SK-N-SH treated with all-trans-retinoic acid at 6 μM for 48 hours (cell line): Measurements from ENCODE around the gene ZSWIM6.

ENCODE experiments used
- ATAC-seq: fragments of 200-7000 bp; cut with Tn5 transposase; 3 replicates; pipeline ENCODE4 v1.9.1; 2020; ENCODE audit warnings: mild to moderate bottlenecking, moderate library complexity
- ARNTL ChIP-seq: fragments of 450-650 bp; formaldehyde crosslinking; IDR thresholded peaks from 2 replicates; pipeline ENCODE4 v1.5.0; 2020; ENCODE audit warnings: low read depth, mild to moderate bottlenecking, moderate library complexity, borderline replicate concordance
- BACH2 ChIP-seq: fragments of 250-450 bp; sonication (Bioruptor Pico); IDR thresholded peaks from 2 replicates; pipeline ENCODE4 v1.9.0; 2021; ENCODE audit warnings: mild to moderate bottlenecking, borderline replicate concordance
- CREB5 ChIP-seq: fragments of 250-450 bp; sonication (Bioruptor Pico); IDR thresholded peaks from 2 replicates; pipeline ENCODE4 v1.5.1; 2020; ENCODE audit warnings: low read depth, mild to moderate bottlenecking, moderate library complexity
- CSDC2 ChIP-seq: fragments of 250-450 bp; sonication (Bioruptor Pico); IDR thresholded peaks from 2 replicates; pipeline ENCODE4 v1.5.0; 2020; ENCODE audit warnings: mild to moderate bottlenecking, moderate library complexity
- CSRNP3 ChIP-seq: fragments of 250-450 bp; sonication (Bioruptor Pico); IDR thresholded peaks from 2 replicates; pipeline ENCODE4 v1.5.1; 2021; ENCODE audit warnings: mild to moderate bottlenecking, moderate library complexity
- ESRRG ChIP-seq: fragments of 250-450 bp; sonication (Bioruptor Pico); IDR thresholded peaks from 2 replicates; pipeline ENCODE4 v1.6.1; 2021; ENCODE audit warnings: mild to moderate bottlenecking
- GLIS3 ChIP-seq: fragments of 250-450 bp; sonication (Bioruptor Pico); IDR thresholded peaks from 2 replicates; pipeline ENCODE4 v1.5.0; 2020; ENCODE audit warnings: mild to moderate bottlenecking, moderate library complexity
- ISL1 ChIP-seq: fragments of 250-450 bp; sonication (Bioruptor Pico); IDR thresholded peaks from 2 replicates; pipeline ENCODE4 v2.1.2; 2022; ENCODE audit warnings: mild to moderate bottlenecking, moderate library complexity
- OSR1 ChIP-seq: fragments of 250-450 bp; sonication (Bioruptor Pico); IDR thresholded peaks from 2 replicates; pipeline ENCODE4 v1.8.0; 2022; ENCODE audit warnings: moderate library complexity, mild to moderate bottlenecking, inconsistent platforms
- POU6F1 ChIP-seq: fragments of 250-450 bp; sonication (Bioruptor Pico); IDR thresholded peaks from 2 replicates; pipeline ENCODE4 v1.8.0; 2021; ENCODE audit warnings: low read depth, mild to moderate bottlenecking, moderate library complexity, borderline replicate concordance
- PPARA ChIP-seq: fragments of 250-450 bp; sonication (Bioruptor Pico); IDR thresholded peaks from 2 replicates; pipeline ENCODE4 v1.5.0; 2020; ENCODE audit warnings: mild to moderate bottlenecking, borderline replicate concordance
- RARB ChIP-seq: fragments of 250-450 bp; sonication (Bioruptor Pico); IDR thresholded peaks from 2 replicates; pipeline ENCODE4 v1.8.0; 2021; ENCODE audit warnings: mild to moderate bottlenecking, moderate library complexity
- SNAI2 ChIP-seq: fragments of 250-450 bp; sonication (Bioruptor Pico); IDR thresholded peaks from 2 replicates; pipeline ENCODE4 v1.5.0; 2020; ENCODE audit warnings: mild to moderate bottlenecking, moderate library complexity
- TCF4 ChIP-seq: fragments of 250-450 bp; sonication (Bioruptor Pico); IDR thresholded peaks from 2 replicates; pipeline ENCODE4 v1.8.0; 2021; ENCODE audit warnings: mild to moderate bottlenecking, moderate library complexity, borderline replicate concordance
- TOX ChIP-seq: fragments of 250-450 bp; sonication (Bioruptor Pico); IDR thresholded peaks from 2 replicates; pipeline ENCODE4 v1.8.0; 2021; ENCODE audit warnings: mild to moderate bottlenecking, moderate library complexity, borderline replicate concordance
- TSHZ2 ChIP-seq: fragments of 250-450 bp; sonication (Bioruptor Pico); IDR thresholded peaks from 2 replicates; pipeline ENCODE4 v1.5.0; 2020; ENCODE audit warnings: mild to moderate bottlenecking, moderate library complexity
- ZC3H10 ChIP-seq: fragments of 250-450 bp; sonication (Bioruptor Pico); IDR thresholded peaks from 2 replicates; pipeline ENCODE4 v1.5.1; 2021; ENCODE audit warnings: mild to moderate bottlenecking, moderate library complexity
- ZFP30 ChIP-seq: fragments of 450-650 bp; formaldehyde crosslinking; IDR thresholded peaks from 2 replicates; pipeline ENCODE4 v1.5.0; 2022; ENCODE audit warnings: mild to moderate bottlenecking, moderate library complexity
- ZNF565 ChIP-seq: fragments of 450-650 bp; formaldehyde crosslinking; conservative IDR thresholded peaks from 2 replicates; pipeline ENCODE4 v1.5.0; 2020; ENCODE audit warnings: low read depth, mild to moderate bottlenecking, moderate library complexity
- ZNF70 ChIP-seq: fragments of 450-650 bp; formaldehyde crosslinking; IDR thresholded peaks from 2 replicates; pipeline ENCODE4 v1.5.0; 2020; ENCODE audit warnings: mild to moderate bottlenecking, moderate library complexity
- ZNF8 ChIP-seq: fragments of 450-650 bp; formaldehyde crosslinking; IDR thresholded peaks from 2 replicates; pipeline ENCODE4 v1.5.0; 2020; ENCODE audit warnings: mild to moderate bottlenecking, moderate library complexity

Gene ZSWIM6

GRCh38 chr5:61441742-61442141 is 109.7 kb downstream of the ZSWIM6 start:
- no peak for ATAC-seq
- TF ChIP-seq ZFP30 (CRISPR knock-in tag) (no peak), ESRRG (no peak), ARNTL (no peak), GLIS3 (CRISPR knock-in tag) (no peak), TSHZ2 (no peak), OSR1 (CRISPR knock-in tag) (no peak), POU6F1 (CRISPR knock-in tag) (no peak), CSDC2 (CRISPR knock-in tag) (no peak), SNAI2 (CRISPR knock-in tag) (no peak), ISL1 (no peak), RARB (CRISPR knock-in tag) (no peak), CSRNP3 (CRISPR knock-in tag) (no peak), CREB5 (CRISPR knock-in tag) (no peak), ZNF8 (CRISPR knock-in tag) (no peak), ZNF565 (CRISPR knock-in tag) (no peak), TCF4 (CRISPR knock-in tag) (no peak)

- TF ChIP-seq CREB5 (CRISPR knock-in tag) (no peak), PPARA (CRISPR knock-in tag) (no peak), ARNTL (no peak), TCF4 (CRISPR knock-in tag) (no peak), CSDC2 (CRISPR knock-in tag) (no peak), ZNF8 (CRISPR knock-in tag) (no peak), BACH2 (CRISPR knock-in tag) (no peak), ZNF70 (no peak), ZC3H10 (no peak), ISL1 (no peak), SNAI2 (CRISPR knock-in tag) (no peak), POU6F1 (CRISPR knock-in tag) (no peak), TOX (CRISPR knock-in tag) (no peak)
- TF ChIP-seq, all 23 proteins: peak for 0
- ATAC-seq, result no peak
Observed at GRCh38 chr5:61447780-61448495, 115.9 kb downstream of the ZSWIM6 start.
